Measurements from ENCODE around the gene OPN1SW.

OPN1SW gene

GRCh38 chr7:128757203-128757602, 18.4 kb downstream of the OPN1SW start:
- no peak for DNase-seq (ENCODE audit: low read depth in 3 of 3)

- no peak for DNase-seq (ENCODE audit: low read depth in 3 of 3)
Observed at GRCh38 chr7:128755819-128756476, 19.6 kb downstream of the OPN1SW start.

- no peak for DNase-seq (ENCODE audit: low read depth in 3 of 3)
Observed at GRCh38 chr7:128755075-128755818, 20.3 kb downstream of the OPN1SW start.

- no peak for DNase-seq (ENCODE audit: low read depth in 3 of 3)
Observed at GRCh38 chr7:128752251-128752650, 23.3 kb downstream of the OPN1SW start.

- no peak for DNase-seq (ENCODE audit: low read depth in 3 of 3)
Observed at GRCh38 chr7:128747327-128748079, 28.1 kb downstream of the OPN1SW start.

GRCh38 chr7:128745706-128746105, 29.9 kb downstream of the OPN1SW start:
- DNase-seq (ENCODE audit: low read depth in 3 of 3): no peak

GRCh38 chr7:128744366-128744905, 31.2 kb downstream of the OPN1SW start:
- no peak for DNase-seq (ENCODE audit: low read depth in 3 of 3)

GRCh38 chr7:128743112-128743772, 32.4 kb downstream of the OPN1SW start:
- DNase-seq (ENCODE audit: low read depth in 3 of 3): no peak

GRCh38 chr7:128742206-128742605, 33.4 kb downstream of the OPN1SW start:
- no peak for DNase-seq (ENCODE audit: low read depth in 3 of 3)

GRCh38 chr7:128741491-128741890, 34.1 kb downstream of the OPN1SW start:
- no peak for DNase-seq (ENCODE audit: low read depth in 3 of 3)

- no peak for DNase-seq (ENCODE audit: low read depth in 3 of 3)
Observed at GRCh38 chr7:128740996-128741395, 34.6 kb downstream of the OPN1SW start.

- DNase-seq (ENCODE audit: low read depth in 3 of 3): no peak
Observed at GRCh38 chr7:128739990-128740682, 35.5 kb downstream of the OPN1SW start.

- DNase-seq (ENCODE audit: low read depth in 3 of 3): peak; percentile 90 to 96 (median 94)
Observed at GRCh38 chr7:128739048-128739962, 36.3 kb downstream of the OPN1SW start, which contains the start of gene CALU. Gene CALU (plus strand): TSS chr7:128739359. CDS start chr7:128748584, 9,225 bp downstream.

GRCh38 chr7:128738570-128739047, 37.0 kb downstream of the OPN1SW start:
- DNase-seq (ENCODE audit: low read depth in 3 of 3): no peak

GRCh38 chr7:128737867-128738385, 37.7 kb downstream of the OPN1SW start:
- DNase-seq (ENCODE audit: low read depth in 3 of 3): no peak

- no peak for DNase-seq (ENCODE audit: low read depth in 3 of 3)
Observed at GRCh38 chr7:128737441-128737840, 38.2 kb downstream of the OPN1SW start.

- DNase-seq (ENCODE audit: low read depth in 3 of 3): no peak
Observed at GRCh38 chr7:128735436-128735835, 40.2 kb downstream of the OPN1SW start.

- DNase-seq (ENCODE audit: low read depth in 3 of 3): no peak
Observed at GRCh38 chr7:128734890-128735289, 40.7 kb downstream of the OPN1SW start.

GRCh38 chr7:128733278-128733645, 42.3 kb downstream of the OPN1SW start:
- no peak for DNase-seq (ENCODE audit: low read depth in 3 of 3)
